Gastrocnemius medialis (tissue), 4 donors: ENCODE measurements around the gene POLR2J2.
"Not testable (repeated sequence)": the region's sequence is repeated elsewhere in the genome, so short reads cannot be mapped to it uniquely, and the experiment has no call there.

ENCODE experiments used
- CTCF ChIP-seq, 5 experiments: fragments of 450-650 bp in 3 of 5; fragments of 200-600 bp in 2 of 5; sonication (generic) in 2 of 5; IDR thresholded peaks in 4 of 5; conservative IDR thresholded peaks in 1 of 5; 1 replicate in 4 of 5; 2 replicates in 1 of 5; pipeline ENCODE4 v1.5.1; 2016 to 2019; ENCODE audit warnings: antibody characterized with exemption in 5 of 5, mild to moderate bottlenecking in 3 of 5, moderate library complexity in 3 of 5
- POLR2A ChIP-seq, 2 donors: fragments of 450-650 bp; IDR thresholded peaks; one replicate each; pipeline ENCODE4 v1.6.1; 2017; ENCODE audit warnings: antibody characterized with exemption in 2 of 2, mild to moderate bottlenecking in 2 of 2, moderate library complexity in 2 of 2

DNA sequence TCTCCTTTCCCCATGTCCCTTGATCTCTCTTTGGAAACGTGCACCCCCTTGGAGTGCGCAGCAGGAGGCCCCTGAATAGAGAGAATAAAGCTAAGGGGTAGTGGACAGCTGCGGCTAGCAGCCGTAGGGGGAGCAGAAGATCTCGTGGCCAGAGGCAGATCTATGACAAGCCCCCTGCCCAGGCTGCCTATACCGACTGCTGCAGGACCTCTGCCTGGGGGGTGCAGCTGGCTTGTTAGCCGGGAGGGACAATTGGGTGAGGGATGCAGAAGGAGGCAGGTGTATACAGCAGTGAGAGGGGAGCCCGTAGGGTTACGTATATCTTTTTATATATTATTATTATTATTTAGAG is 469 bp upstream of the POLR2J2 start:
- TF ChIP-seq CTCF (IDR thresholded peaks at IDR 0.05 in 4 of 5, conservative IDR thresholded peaks at IDR 0.05 in 1 of 5); POLR2A (IDR thresholded peaks at IDR 0.05): not testable (repeated sequence)
